Trophoblast cell (in vitro differentiated cells and primary cell): Measurements from ENCODE around the gene PAQR8. TPM values are rescaled to one million over a fixed set of nuclear protein-coding genes. Genes with fewer than 3 reads are reported as not detected.

ENCODE experiments used
- DNase-seq, 2 donors: peaks; one replicate each; pipeline ENCODE4 v3.0.0-alpha.2; 2016
- H2AFZ ChIP-seq: 2 replicates; pipeline ENCODE4 v1.6.1; 2013; ENCODE audit warnings: low read length, moderate library complexity, mild to moderate bottlenecking; ENCODE audit not compliant: insufficient read depth, poor library complexity
- H2AK5ac ChIP-seq: 2 replicates; pipeline ENCODE4 v1.6.1; 2013; ENCODE audit warnings: mild to moderate bottlenecking, low read length
- H2BK120ac ChIP-seq: 2 replicates; pipeline ENCODE4 v1.6.1; 2013; ENCODE audit warnings: low read length, mild to moderate bottlenecking, moderate library complexity; ENCODE audit not compliant: insufficient read depth, poor library complexity
- H2BK12ac ChIP-seq: 2 replicates; pipeline ENCODE4 v1.6.1; 2013; ENCODE audit warnings: mild to moderate bottlenecking, low read length, moderate library complexity
- H2BK5ac ChIP-seq: 2 replicates; pipeline ENCODE4 v1.6.1; 2013; ENCODE audit warnings: low read length, low read depth, moderate library complexity, mild to moderate bottlenecking; ENCODE audit not compliant: poor library complexity
- H3K14ac ChIP-seq: 2 replicates; pipeline ENCODE4 v1.6.1; 2013; ENCODE audit warnings: mild to moderate bottlenecking, low read length
- H3K18ac ChIP-seq: 2 replicates; pipeline ENCODE4 v1.6.1; 2013; ENCODE audit warnings: mild to moderate bottlenecking, low read length
- H3K23ac ChIP-seq: 2 replicates; pipeline ENCODE4 v1.6.1; 2013; ENCODE audit warnings: low read length
- H3K27ac ChIP-seq: 2 replicates; pipeline ENCODE4 v1.5.1; 2013; ENCODE audit warnings: low read depth, mild to moderate bottlenecking, inconsistent platforms, low read length, moderate library complexity
- H3K27me3 ChIP-seq: 2 replicates; pipeline ENCODE4 v1.6.1; 2013; ENCODE audit warnings: inconsistent platforms, mild to moderate bottlenecking, low read length, moderate library complexity; ENCODE audit not compliant: insufficient read depth
- H3K36me3 ChIP-seq, 2 experiments: 1 replicate in 1 of 2; 2 replicates in 1 of 2; pipeline ENCODE4 v1.6.1; 2013; ENCODE audit warnings: low read length in 2 of 2, mild to moderate bottlenecking in 2 of 2, moderate library complexity in 1 of 2; ENCODE audit not compliant: insufficient read depth in 2 of 2, control insufficient read depth in 1 of 2
- H3K4ac ChIP-seq: 2 replicates; pipeline ENCODE4 v1.6.1; 2013; ENCODE audit warnings: low read depth, mild to moderate bottlenecking, low read length, moderate library complexity
- H3K4me1 ChIP-seq, 2 experiments: 1 replicate in 1 of 2; 2 replicates in 1 of 2; pipeline ENCODE4 v1.6.1; 2013; ENCODE audit warnings: low read length in 2 of 2, mild to moderate bottlenecking in 2 of 2, moderate library complexity in 1 of 2; ENCODE audit not compliant: insufficient read depth in 2 of 2, control insufficient read depth in 1 of 2
- H3K4me2 ChIP-seq: 2 replicates; pipeline ENCODE4 v1.6.1; 2013; ENCODE audit warnings: inconsistent platforms, mild to moderate bottlenecking, low read length, moderate library complexity
- H3K4me3 ChIP-seq: 2 replicates; pipeline ENCODE4 v1.5.1; 2013; ENCODE audit warnings: mild to moderate bottlenecking, low read depth, low read length, inconsistent platforms
- H3K79me1 ChIP-seq: one replicate; pipeline ENCODE4 v1.6.1; 2013; ENCODE audit warnings: low read length
- H3K79me2 ChIP-seq: 2 replicates; pipeline ENCODE4 v1.6.1; 2013; ENCODE audit warnings: low read length, mild to moderate bottlenecking; ENCODE audit not compliant: control insufficient read depth, insufficient read depth, poor library complexity
- H3K9ac ChIP-seq: 2 replicates; pipeline ENCODE4 v1.6.1; 2013; ENCODE audit warnings: mild to moderate bottlenecking, low read length
- H3K9me3 ChIP-seq: 2 replicates; pipeline ENCODE4 v1.6.1; 2013; ENCODE audit warnings: low read depth, mild to moderate bottlenecking, control low read depth, inconsistent platforms, low read length; ENCODE audit not compliant: insufficient read depth
- H4K12ac ChIP-seq: 2 replicates; pipeline ENCODE4 v1.6.1; 2013; ENCODE audit warnings: low read depth, mild to moderate bottlenecking, low read length, moderate library complexity
- H4K8ac ChIP-seq: 2 replicates; pipeline ENCODE4 v1.6.1; 2013; ENCODE audit warnings: low read depth, mild to moderate bottlenecking, low read length, moderate library complexity
- H4K91ac ChIP-seq: one replicate; pipeline ENCODE4 v1.6.1; 2013; ENCODE audit warnings: low read depth, mild to moderate bottlenecking, low read length, moderate library complexity
- WGBS: extraction: QIAGEN DNeasy Blood & Tissue Kit; methylation state at CpG from one replicate; pipeline ENCODE4 v1.1.7; 2013; ENCODE audit warnings: missing lambda C conversion rate; ENCODE audit not compliant: insufficient read length, insufficient coverage; ENCODE audit errors: extremely low coverage; 5-methylcytosine and 5-hydroxymethylcytosine counted together
- polyA plus RNA-seq: library from polyadenylated mRNA; stranded (reverse); fragments of 200-250 nt; gene quantifications from 2 replicates; pipeline ENCODE4 v1.2.3, GENCODE V29; 2013

PAQR8 gene, protein sequence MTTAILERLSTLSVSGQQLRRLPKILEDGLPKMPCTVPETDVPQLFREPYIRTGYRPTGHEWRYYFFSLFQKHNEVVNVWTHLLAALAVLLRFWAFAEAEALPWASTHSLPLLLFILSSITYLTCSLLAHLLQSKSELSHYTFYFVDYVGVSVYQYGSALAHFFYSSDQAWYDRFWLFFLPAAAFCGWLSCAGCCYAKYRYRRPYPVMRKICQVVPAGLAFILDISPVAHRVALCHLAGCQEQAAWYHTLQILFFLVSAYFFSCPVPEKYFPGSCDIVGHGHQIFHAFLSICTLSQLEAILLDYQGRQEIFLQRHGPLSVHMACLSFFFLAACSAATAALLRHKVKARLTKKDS
- 141 and 153 TPM in 2 replicates for polyA plus RNA-seq

DNA sequence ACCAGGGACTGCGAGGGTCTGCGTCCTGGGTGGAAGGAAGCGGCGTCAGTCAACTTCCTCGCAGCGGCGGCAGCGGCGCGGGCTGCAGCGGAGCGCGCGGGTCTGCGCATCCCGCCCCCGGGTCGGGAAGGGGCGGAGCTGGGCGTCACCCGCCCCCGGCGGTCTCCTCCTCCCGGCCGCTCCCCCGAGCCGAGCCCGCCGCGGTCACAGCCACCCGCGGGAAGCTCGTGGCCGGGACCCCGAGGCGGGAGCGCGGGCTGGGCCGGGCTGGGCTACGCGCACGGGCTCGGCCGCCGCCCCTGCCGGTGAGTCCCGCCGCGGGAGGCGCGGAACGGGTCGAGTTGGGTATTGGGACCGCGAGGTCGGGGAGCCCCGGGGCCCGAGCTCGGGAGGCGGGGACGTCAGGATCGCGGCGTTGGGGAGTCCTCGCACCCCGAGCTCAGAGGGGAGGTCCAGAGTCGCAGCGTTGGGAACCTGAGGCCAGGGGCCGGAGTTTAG lies at the start of gene PAQR8:
Gene PAQR8 (plus strand): TSS at position 207 of the 498 bp plus-strand sequence. CDS start 41,063 bp downstream, outside the sequence.
- Histone ChIP-seq H3K27me3 (no peaks in the 10 kb centered on the region), H3K18ac (peak within 1 kb of the TSS; percentile 97), H3K4me2 (peak within 1 kb of the TSS; percentile 93), H3K23ac (no peak within 1 kb of the TSS), H3K4me1 (peaks cover 13 to 16% of the 10 kb centered on the region in 2 experiments), H2AK5ac (peak within 1 kb of the TSS; percentile 97), H4K91ac (peak within 1 kb of the TSS; percentile 99), H3K79me2 (peaks cover 21% of the 10 kb centered on the region), H4K8ac (peak within 1 kb of the TSS; percentile 87), H3K9me3 (no peaks in the 10 kb centered on the region), H3K4ac (peak within 1 kb of the TSS; percentile 83), H3K27ac (peak within 1 kb of the TSS; percentile 98), H3K9ac (peak within 1 kb of the TSS; percentile 95), H2AFZ (peak within 1 kb of the TSS; percentile 81), H3K4me3 (peak within 1 kb of the TSS; percentile 76), H2BK5ac (peak within 1 kb of the TSS; percentile 100), H3K79me1 (peaks cover 28% of the 10 kb centered on the region), H3K36me3 (peaks cover 4% of the 10 kb centered on the region in 2 experiments), H2BK12ac (peak within 1 kb of the TSS; percentile 87), H4K12ac (peak within 1 kb of the TSS; percentile 95), H2BK120ac (peak within 1 kb of the TSS; percentile 99), H3K14ac (peak within 1 kb of the TSS; percentile 100)
- WGBS = no CpG with 5 or more reads among the region's 69 CpGs
- DNase-seq = peak; percentile 46 to 76

DNA sequence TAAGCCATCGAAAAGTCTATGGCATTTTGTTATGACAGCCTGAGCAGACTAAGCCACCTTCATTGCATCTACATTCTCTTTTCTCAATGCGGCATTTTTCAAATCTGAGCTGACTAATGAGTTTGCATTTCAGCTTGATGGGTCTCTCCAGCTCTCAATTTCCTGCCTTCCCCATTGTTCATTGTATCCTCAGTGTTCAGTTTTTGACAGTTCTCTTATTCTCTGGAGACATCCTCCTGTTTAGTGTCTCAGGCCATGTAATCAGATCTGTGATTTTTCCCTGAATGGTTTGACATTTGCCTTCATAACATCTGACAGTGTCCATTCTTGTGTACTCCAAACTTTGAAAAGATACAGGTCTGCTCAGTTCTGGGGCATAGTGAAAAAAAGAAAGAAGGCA lies 49.5 kb upstream of the PAQR8 start:
- Histone ChIP-seq H4K12ac (no peak overlapping the region), H3K36me3 (no peaks in the 10 kb centered on the region), H2BK12ac (peak overlapping the region; percentile 95), H4K8ac (no peak overlapping the region), H3K4me2 (no peak overlapping the region), H2BK120ac (peak overlapping the region; percentile 81), H3K9me3 (no peaks in the 10 kb centered on the region), H2AFZ (no peak overlapping the region), H3K27me3 (no peaks in the 10 kb centered on the region), H2BK5ac (peak overlapping the region; percentile 92), H3K9ac (no peak overlapping the region), H3K4me3 (no peak overlapping the region), H4K91ac (peak overlapping the region; percentile 88), H3K23ac (no peak overlapping the region), H3K18ac (peak overlapping the region; percentile 45), H3K4me1 (peaks cover 6 to 22% of the 10 kb centered on the region in 2 experiments), H3K14ac (peak overlapping the region; percentile 83), H3K4ac (peak overlapping the region; percentile 26), H2AK5ac (no peak overlapping the region), H3K27ac (peak overlapping the region; percentile 97), H3K79me2 (no peaks in the 10 kb centered on the region), H3K79me1 (peaks cover 28% of the 10 kb centered on the region)
- DNase-seq = no peak
- WGBS = no CpG with 5 or more reads among the region's 2 CpGs

DNA sequence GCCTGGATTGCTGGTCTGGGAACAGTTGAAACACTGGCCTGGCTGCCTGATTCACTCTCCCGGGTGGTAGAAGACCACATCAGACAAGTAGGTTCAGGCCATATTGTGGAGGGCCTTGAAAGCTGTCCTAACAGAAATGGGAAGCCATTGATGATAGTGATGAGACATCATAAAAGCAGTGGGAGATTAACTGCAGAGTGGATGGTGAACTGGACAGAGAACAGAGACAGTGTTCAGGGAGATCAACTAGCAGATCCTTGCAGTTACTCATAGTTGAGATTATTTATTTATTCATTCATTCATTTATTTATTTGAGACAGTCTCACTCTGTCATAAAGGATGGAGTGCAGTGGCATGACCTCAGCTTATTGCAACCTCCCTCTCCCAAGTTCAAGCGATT lies 47.2 kb upstream of the PAQR8 start:
- H3K14ac ChIP-seq = peak overlapping the region; percentile 53

DNA sequence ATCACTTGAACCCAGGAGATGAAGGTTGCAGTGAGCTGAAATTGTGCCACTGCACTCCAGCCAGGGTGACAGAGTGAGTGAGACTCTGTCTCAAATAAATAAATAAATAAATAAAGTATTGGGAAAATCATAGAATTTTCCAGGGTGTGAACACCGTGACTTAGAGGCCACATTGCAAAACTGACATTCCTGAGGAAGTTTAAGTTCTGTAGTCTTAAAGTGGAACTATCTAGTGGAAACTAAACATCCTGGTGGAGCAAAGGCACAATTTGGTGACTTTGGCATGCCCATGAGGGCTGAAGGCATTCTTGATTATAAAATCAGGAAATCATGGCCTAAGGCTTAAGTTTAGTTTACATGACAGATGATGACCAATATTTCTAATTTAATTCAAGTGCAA lies 44.7 kb upstream of the PAQR8 start:
- Histone ChIP-seq H2BK120ac (no peak overlapping the region), H4K91ac (peak overlapping the region; percentile 45), H4K8ac (no peak overlapping the region), H2AK5ac (no peak overlapping the region), H2BK5ac (no peak overlapping the region), H3K79me2 (no peaks in the 10 kb centered on the region), H2BK12ac (peak overlapping the region; percentile 20), H3K23ac (no peak overlapping the region), H3K14ac (no peak overlapping the region), H3K27ac (no peak overlapping the region), H3K9ac (no peak overlapping the region), H3K4me3 (no peak overlapping the region), H3K4ac (no peak overlapping the region), H4K12ac (no peak overlapping the region), H3K18ac (no peak overlapping the region), H3K27me3 (no peaks in the 10 kb centered on the region), H3K4me1 (peaks cover 3 to 13% of the 10 kb centered on the region in 2 experiments), H3K79me1 (peaks cover 14% of the 10 kb centered on the region), H3K9me3 (no peaks in the 10 kb centered on the region), H3K4me2 (no peak overlapping the region), H3K36me3 (no peaks in the 10 kb centered on the region), H2AFZ (no peak overlapping the region)
- peak in 1 of 2 donors; percentile 13 for DNase-seq
- WGBS = no CpG with 5 or more reads among the region's 1 CpG

More for the DNA sequence above, 47.2 kb upstream of the PAQR8 start:
- WGBS = no CpG with 5 or more reads among the region's 2 CpGs
- no peak overlapping the region for H3K27ac ChIP-seq
- H3K4me1 ChIP-seq = peaks cover 5 to 20% of the 10 kb centered on the region in 2 experiments
- DNase-seq = no peak
- peak overlapping the region; percentile 82 for H4K91ac ChIP-seq
- H4K12ac ChIP-seq = no peak overlapping the region
- H4K8ac ChIP-seq = no peak overlapping the region
- H2BK5ac ChIP-seq = peak overlapping the region; percentile 36
- no peaks in the 10 kb centered on the region for H3K36me3 ChIP-seq
- peak overlapping the region; percentile 70 for H2BK120ac ChIP-seq
- H3K4ac ChIP-seq = no peak overlapping the region
- H3K9ac ChIP-seq = no peak overlapping the region
- no peak overlapping the region for H3K4me3 ChIP-seq
- H3K9me3 ChIP-seq = no peaks in the 10 kb centered on the region
- H2AK5ac ChIP-seq = peak overlapping the region; percentile 39
- no peak overlapping the region for H3K18ac ChIP-seq
- no peak overlapping the region for H2AFZ ChIP-seq
- no peaks in the 10 kb centered on the region for H3K79me2 ChIP-seq
- no peak overlapping the region for H3K23ac ChIP-seq
- no peaks in the 10 kb centered on the region for H3K27me3 ChIP-seq
- H2BK12ac ChIP-seq = peak overlapping the region; percentile 95
- peaks cover 23% of the 10 kb centered on the region for H3K79me1 ChIP-seq
- no peak overlapping the region for H3K4me2 ChIP-seq
